Lower leg skin (tissue), 4 donors: ENCODE measurements around the gene BEND7. TPM values are rescaled to one million over a fixed set of nuclear protein-coding genes. Genes with fewer than 3 reads are reported as not detected.

Experiments
- DNase-seq, 2 donors: peaks; one replicate each; pipeline ENCODE4 v3.0.0-alpha.2; 2019; ENCODE audit warnings: low spot score in 2 of 2
- H3K4me3 ChIP-seq: fragments of 200-600 bp; sonication (generic); 2 replicates; pipeline ENCODE4 v1.5.1; 2017; ENCODE audit warnings: mild to moderate bottlenecking, low read depth; ENCODE audit not compliant: poor library complexity, severe bottlenecking
- POLR2A ChIP-seq, 2 donors: fragments of 450-650 bp; IDR thresholded peaks; one replicate each; pipeline ENCODE4 v1.6.1; 2016 to 2017; ENCODE audit warnings: antibody characterized with exemption in 2 of 2, mild to moderate bottlenecking in 1 of 2, moderate library complexity in 1 of 2
- WGBS, 2 donors: methylation state at CpG; one replicate each; pipeline ENCODE4 v1.1.5; 2018; 5-methylcytosine and 5-hydroxymethylcytosine counted together
- intact Hi-C: fragments of 100-400 bp; cut with DNase I; formaldehyde crosslinking; loops from one replicate; pipeline ENCODE4 v1.15.0; 2023; ENCODE audit warnings: low total_unique reads
- total RNA-seq, 4 donors: library from RNA; depleted of rRNA; stranded (reverse); fragments of >200 nt; gene quantifications; one replicate each; pipeline ENCODE4 v1.1.0, GENCODE V29; 2016
- TF ChIP-seq, protein P1 (sequence below), 3 donors: fragments of 450-650 bp; IDR thresholded peaks; one replicate each; pipeline ENCODE4 v1.5.1; 2016; ENCODE audit warnings: antibody characterized with exemption in 3 of 3, mild to moderate bottlenecking in 3 of 3, moderate library complexity in 2 of 3

The BEND7 gene
- total RNA-seq, 4 donors from 2014 or later: 3.7 to 8.1 (median 5.8) TPM

DNA sequence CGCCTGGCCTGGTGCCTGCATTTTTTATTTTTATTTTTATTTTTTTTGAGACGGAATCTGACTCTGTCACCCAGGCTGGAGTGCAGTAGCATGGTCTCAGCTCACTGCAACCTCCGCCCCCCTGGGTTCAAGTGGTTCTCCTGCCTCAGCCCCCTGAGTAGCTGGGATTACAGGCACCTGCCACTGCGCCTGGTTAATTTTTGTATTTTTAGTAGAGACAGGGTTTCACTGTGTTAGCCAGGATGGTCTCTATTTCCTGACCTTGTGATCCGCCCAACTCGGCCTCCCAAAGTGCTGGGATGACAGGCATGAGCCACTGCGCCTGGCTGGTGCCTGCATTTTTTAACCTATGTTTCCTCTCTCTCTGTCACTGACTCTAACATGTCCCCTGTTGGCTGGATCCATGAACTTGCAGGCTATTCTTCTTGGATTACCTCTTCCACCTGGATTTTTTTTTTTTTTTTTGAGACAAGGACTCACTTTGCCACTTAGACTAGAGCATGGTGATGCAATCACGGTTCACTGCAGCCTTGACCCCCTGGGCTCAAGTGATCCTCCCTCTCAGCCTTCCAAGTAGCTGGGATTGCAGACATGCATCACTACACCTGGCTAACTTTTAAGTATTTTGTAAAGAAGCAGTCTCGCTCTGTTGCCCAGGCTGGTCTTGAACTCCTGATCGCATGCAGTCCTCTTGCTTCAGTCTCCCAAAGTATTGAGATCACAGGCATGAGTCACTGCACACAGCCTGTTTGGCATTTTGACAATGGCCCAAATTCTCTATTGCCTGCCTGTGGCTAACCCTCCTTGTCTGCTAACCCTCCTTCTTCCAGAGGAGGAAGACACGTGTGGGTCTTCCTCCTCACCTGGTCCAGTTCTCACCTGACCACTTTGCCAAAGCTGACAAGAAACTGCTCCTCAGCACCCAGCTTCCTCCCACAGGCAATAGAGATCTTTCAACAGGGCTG is 34.9 kb upstream of the BEND7 start:
- no peak for DNase-seq
- H3K4me3 ChIP-seq: no peak overlapping the region
- intact Hi-C loops: no loop called here
- TF ChIP-seq, protein P1, sequence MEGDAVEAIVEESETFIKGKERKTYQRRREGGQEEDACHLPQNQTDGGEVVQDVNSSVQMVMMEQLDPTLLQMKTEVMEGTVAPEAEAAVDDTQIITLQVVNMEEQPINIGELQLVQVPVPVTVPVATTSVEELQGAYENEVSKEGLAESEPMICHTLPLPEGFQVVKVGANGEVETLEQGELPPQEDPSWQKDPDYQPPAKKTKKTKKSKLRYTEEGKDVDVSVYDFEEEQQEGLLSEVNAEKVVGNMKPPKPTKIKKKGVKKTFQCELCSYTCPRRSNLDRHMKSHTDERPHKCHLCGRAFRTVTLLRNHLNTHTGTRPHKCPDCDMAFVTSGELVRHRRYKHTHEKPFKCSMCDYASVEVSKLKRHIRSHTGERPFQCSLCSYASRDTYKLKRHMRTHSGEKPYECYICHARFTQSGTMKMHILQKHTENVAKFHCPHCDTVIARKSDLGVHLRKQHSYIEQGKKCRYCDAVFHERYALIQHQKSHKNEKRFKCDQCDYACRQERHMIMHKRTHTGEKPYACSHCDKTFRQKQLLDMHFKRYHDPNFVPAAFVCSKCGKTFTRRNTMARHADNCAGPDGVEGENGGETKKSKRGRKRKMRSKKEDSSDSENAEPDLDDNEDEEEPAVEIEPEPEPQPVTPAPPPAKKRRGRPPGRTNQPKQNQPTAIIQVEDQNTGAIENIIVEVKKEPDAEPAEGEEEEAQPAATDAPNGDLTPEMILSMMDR (IDR thresholded peaks at IDR 0.05): no peak
- TF ChIP-seq POLR2A (IDR thresholded peaks at IDR 0.05): no peak
- 90 to 92% methylated on average over 11 of the region's 11 CpGs for WGBS, 2 donors

DNA sequence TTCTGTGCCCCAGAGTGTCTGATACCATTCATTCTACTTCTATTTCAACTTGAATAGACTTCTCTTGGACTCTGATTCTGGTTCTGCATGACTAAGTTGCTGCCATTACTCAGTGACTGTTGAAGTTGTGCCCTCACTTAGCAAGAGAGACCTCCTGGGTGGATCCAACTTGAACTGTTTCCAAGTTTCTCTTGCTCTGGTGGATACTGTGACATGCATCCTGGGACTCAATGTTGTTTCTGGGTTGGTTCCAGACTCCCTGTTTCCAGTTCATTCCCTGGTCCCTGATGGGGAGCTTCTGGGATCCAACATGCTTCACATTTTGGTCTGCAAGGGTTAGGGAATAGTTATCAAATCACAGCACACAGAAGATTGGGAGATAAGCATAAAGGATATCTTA is 31.8 kb upstream of the BEND7 start:
- H3K4me3 ChIP-seq: no peak overlapping the region
- DNase-seq: no peak
- TF ChIP-seq, protein P1 (IDR thresholded peaks at IDR 0.05): no peak
- no peak for TF ChIP-seq POLR2A (IDR thresholded peaks at IDR 0.05)
- intact Hi-C loops: no loop called here

DNA sequence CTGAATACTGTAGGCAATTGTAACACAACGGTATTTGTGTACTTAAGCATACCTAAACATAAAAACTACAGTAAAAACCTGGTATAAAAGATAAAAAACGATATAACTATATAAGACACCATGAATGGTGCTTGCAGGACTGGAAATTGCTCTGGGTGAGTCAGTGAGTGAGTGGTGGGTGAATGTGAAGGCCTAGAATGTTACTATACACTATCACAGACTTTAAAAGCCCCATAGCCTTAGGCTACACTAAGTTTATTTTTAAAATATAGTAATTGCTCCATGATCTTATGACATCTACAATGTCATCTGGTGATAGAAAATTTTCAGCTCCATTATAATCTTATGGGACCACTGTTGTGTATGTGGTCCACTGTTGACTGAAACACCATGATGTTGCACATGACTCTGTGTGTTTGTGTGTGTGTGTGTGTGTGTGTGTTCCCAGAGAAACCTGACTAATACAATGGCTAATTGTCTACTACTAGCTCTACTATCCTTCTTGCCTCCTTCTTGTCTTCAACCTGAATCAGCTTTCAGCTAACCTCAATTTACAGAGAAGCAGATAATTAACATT is 30.4 kb upstream of the BEND7 start:
- intact Hi-C loops: no loop called here
- WGBS, 2 donors: 62 to 71% methylated on average over 2 of the region's 2 CpGs
- TF ChIP-seq POLR2A (IDR thresholded peaks at IDR 0.05): no peak
- TF ChIP-seq, protein P1 (IDR thresholded peaks at IDR 0.05): no peak
- H3K4me3 ChIP-seq: no peak overlapping the region
- DNase-seq: no peak

DNA sequence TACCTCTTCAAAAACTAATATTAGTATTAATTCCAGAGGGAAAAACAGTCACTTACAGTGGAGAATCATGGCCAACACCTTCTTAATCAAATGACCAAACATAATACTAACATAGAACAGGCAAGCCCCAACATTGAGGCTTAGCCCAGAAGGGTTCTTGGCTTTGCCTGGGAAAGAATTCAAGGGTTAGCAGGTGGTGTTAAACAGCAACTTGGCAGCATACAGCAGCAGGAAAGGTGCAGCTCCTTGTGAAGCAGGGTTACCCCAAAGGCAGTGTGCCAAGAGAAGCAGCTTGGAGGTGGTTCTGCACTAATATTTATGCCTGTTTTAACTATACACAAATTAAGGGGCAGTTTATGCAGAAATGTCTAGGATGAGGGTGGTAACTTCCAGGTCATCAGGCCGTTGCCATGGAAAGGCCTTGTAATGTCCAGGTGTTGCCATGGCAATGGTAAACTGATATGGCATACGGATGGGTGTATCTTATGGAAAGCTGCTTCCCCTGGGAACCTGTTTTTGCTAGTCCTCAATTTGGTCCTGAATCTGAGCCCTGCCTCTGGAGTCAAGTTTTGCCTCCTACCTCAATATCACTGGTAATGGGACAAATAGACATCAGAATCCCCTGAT is 27.2 kb upstream of the BEND7 start:
- intact Hi-C loops: no loop called here
- H3K4me3 ChIP-seq: no peak overlapping the region
- WGBS, 2 donors: 54 to 62% methylated on average over 2 of the region's 2 CpGs
- TF ChIP-seq, protein P1 (IDR thresholded peaks at IDR 0.05): no peak
- no peak for TF ChIP-seq POLR2A (IDR thresholded peaks at IDR 0.05)
- no peak for DNase-seq

DNA sequence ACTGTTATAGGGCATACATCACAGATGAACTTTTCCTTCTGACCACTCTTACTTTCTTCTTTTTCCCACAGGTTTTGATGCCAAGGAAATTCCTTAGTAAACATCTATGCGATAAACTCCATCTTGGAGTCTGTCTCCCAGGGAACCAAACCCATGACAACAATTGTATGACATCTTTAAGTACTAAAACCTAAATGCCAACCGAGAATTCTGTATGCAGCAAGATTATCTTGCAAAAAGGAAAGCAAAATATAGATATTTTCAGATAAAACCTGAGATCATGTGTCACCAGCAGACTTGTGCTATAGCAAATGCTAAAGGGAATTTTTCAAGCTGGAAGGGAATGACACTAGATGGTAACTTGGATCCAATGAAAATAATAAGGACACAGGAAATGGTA is 22.0 kb upstream of the BEND7 start:
- intact Hi-C loops: no loop called here
- 88 to 94% methylated on average over 2 of the region's 2 CpGs for whole genome bisulfite sequencing, 2 donors
- no peak for TF ChIP-seq POLR2A (IDR thresholded peaks at IDR 0.05)
- TF ChIP-seq, protein P1 (IDR thresholded peaks at IDR 0.05): no peak
- DNase-seq: no peak
- H3K4me3 ChIP-seq: no peak overlapping the region
